GM21825 (cell line): ENCODE results near the gene ZBP1.

Experiments used
- ATAC-seq: cut with Tn5 transposase; IDR thresholded peaks from one replicate; pipeline ENCODE4 v1.9.1; 2021; ENCODE audit warnings: mild to moderate bottlenecking, moderate library complexity; ENCODE audit not compliant: unreplicated experiment

ZBP1 gene

DNA sequence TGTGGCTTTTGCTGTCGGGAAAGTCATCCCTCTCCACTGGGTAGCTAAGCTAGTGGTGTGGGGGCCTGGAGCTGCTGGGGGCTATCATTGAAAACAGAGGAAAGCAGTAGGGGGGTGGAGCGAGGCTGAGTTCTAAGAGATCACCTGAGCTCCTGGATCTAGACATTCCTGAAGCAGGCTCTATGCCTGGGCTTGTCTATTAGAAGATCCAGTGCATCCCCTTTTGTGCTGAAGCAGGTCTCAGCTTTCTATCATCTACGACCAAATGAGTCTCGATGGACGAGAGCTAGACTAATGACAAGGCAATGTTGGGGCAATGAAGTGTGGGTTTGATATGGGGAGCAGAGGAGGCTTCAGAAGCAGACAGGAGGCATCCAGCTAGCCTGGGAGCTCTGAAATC, 18.5 kb downstream of the ZBP1 start:
- no peak for ATAC-seq

- no peak for ATAC-seq
These were observed 19.0 kb downstream of the ZBP1 start for GRCh38 chr20:57601211-57601570.

- no peak for ATAC-seq
These were observed 19.7 kb downstream of the ZBP1 start for GRCh38 chr20:57600320-57601210.

DNA sequence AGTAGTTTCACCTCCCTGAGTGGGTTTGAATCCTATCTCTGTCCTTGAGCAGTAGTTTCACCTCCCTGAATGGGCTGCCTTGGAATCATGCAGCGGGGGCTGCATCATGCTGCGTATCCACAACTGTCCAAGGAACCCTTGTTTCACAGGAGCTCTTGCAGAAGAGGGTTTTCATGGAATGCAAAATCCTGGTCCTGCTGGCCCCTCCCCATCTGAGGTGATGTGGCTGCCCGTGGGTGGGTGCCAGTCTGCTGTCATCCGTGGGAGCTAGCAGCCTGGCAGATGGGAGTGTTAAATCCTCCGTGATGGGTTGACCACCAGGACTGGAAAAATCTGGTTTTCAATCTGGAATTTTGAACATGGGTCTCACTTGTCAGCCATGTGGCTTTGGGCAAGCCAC, 21.7 kb downstream of the ZBP1 start:
- ATAC-seq: no peak

DNA sequence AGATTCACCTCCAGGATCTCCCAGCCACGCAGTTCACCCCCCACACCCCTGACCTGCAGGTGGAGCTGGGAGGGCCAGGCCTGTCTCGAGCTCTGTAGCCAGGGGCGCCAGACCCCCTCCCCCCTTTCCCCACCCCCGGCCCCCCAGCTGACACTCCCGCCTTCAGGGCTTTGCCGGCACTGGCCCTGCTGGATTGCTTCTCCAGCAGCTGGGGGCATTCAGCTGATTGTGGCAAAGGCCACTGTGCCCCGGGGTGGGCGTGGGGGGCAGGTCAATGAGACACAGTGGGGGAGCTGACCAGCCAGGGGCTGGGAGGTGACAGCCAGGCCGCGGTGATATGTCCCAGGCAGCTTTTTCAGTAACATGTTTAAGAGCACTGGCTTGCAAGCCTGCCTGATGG, 22.2 kb downstream of the ZBP1 start:
- no peak for ATAC-seq

DNA sequence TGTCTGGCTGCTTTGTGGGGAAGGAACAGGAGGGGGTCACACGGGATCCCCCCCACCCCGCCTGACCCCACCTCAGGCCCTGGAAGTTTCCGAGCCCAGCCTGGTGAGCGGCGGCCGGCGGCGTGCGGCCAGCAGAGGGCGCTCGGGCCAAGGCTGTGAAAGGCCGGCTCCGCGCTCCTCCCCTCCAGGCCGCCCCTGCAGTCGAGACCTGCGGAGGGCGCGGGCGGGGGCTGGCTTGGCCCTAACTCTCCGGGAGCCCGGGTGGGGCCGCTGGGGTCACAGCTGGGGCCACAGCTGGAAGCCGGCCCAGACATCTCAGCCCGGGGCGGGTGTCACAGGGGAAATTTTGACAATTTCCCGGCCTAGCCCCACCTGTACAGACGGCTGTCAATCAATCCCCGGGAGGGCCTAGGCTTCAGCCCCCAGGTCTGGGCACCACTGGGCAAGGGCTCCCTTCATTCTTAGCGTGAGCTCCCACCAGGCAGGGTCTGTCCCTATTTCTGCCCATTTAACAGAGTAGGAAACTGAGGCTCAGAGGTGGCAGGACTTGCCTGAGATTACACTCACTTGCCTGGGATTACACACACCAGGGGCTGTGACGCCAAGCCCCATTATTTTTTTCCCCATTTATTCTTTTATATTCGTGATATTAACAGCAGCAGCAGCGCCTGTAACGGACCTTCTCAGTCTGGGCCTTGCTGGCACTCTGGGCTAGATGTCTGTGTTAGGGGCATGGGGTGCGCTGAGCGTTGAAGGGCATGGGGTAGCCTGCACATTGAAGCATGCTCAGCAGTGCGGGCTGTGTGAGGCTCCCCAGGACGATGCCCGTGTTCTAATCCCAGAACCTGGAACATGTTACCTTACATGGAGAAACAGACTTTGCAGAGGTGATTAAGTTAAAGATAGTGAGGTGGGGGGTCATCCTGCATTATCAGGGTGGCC, 23.0 kb downstream of the ZBP1 start:
- ATAC-seq: no peak

DNA sequence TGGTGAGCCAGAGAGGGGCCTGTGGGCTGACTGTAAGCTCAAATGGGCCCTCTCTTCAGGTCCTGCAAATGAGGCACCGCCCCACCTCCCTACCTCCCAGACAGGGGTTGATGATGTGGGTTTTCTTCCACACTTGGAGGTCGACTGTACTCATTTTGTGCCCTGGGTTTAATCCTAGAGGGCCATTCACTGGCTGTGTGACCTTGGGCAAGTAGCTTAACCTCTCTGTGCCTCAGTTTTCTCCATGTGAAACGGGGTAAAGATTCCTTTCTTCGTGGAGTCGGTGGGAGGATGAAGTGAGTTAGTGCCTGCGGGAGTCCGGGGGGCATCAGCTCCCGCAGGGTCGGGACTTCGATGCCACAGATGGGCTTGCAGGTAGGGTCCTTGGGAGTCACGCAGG, 23.9 kb downstream of the ZBP1 start:
- no peak for ATAC-seq

DNA sequence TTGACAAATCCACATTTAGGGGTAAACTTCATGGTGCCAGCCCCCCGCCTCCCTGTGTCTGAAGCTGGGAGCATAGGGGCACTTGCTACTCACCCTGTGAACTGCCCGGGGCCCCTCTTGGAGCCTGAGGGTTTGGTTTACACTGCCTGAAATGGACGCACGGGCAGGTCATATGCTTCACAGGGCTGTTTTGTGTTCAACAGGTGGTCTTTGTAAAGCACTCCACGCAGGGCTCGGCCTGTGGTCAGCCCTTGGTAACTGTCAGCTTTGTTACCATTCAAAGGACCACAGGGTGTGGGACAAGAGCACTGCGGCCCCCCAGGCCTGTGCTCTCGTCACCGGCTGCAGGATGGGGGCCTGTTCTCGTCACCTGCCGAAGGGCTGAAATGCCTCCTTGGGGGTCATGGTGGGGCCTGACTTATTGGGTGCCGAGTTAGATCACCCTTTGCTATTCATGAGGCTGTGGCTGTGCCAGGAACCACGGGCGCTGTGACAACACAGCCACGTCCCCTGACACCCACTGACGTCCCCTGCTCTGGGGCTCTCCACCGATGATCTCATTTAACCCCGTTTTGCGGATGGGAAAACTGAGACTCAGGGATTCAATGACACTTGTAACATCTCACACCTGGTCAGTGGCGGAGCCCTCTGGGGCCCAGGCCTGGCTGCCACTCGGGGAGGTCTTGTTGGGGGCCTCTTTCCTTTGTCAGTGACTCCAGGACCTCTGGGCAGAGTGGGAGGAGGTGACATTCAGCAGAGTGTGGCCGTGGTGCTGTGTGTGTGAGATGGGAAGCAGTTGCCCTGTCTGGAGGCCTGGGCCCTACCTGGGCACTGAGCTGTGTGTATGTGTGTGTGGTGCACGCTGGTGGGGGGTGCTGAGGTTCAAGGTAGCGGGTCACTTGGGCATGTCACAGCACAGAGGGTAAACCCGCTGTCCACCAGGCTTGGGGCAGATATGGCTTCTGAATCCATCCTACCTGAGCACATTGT, 24.9 kb downstream of the ZBP1 start:
- ATAC-seq: no peak

GRCh38 chr20:57594092-57594951, 25.9 kb downstream of the ZBP1 start:
- no peak for ATAC-seq

DNA sequence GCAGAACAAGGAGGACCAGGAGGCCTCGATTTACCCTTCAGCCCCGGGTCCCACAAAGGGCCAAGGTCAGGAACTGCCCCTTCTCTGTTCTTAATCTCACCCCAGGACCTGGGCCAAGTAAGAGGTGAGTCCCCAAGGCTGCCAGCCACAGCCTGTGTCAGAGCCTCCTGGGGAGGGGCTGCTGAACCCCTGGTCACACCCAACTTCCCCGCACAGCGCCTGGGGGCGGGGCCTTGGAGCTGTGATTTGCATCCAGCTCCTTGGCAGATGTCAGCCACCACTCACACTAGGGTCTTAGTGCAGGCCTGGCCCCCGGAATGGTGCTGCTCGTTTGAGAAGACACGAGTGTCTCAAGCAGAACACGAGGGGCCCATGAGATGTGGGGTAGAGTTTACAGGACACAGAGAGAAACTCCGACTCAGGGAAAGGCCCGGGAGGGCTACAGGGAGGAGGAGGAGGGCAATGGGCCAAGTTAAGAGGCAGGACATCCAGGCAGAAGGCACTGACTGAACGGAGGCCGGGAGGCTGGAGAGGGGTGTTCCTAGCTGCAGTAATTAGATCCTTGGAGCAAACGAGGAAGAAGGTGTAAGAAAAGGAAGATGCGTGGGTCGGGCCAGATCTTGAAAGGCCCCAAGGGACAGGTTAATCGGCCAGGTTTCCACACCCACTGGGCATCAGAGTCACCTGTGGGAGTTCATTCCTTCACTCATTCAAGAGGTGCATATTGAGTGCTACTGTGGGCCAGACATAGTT, 26.9 kb downstream of the ZBP1 start:
- no peak for ATAC-seq

DNA sequence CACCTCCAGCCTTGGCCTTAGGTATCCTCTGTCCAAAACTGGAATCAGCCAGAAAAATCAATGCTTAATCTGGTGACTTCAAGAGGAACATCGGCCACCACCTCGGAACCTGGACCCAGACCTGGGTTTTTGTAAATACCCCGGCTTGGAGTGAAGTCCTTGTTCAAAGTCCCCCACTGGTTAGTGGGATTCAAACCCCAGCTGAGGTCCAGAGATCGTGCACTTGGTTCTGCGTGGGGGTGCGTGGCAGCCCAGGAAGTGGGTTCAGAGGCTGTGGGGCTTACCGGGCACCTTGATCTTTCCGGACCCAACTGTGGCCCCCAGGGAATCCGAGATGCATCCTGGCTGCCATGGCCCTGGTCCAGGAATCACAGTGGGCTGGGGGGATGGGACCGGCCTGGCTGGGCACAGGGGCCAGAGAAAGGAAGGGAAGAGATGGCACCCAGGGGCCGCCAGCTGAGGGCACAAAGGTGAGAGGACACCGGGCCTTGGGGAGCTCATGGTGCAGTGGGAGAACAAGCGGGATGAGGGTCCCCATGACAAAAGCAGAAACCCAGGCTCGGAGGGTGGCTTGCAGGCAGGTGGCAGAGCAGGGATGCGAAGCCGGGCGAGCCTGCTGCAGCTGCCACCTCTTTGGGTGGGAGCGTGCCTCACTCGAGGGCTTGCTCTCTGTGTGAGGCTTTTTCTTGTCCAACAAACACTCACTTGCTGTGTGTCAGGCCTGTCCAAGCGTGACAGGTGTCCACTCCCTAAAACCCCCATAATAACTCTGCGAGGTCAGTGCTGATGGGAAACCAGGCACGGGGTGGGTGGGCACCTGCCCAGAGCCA, 27.7 kb downstream of the ZBP1 start:
- no peak for ATAC-seq

DNA sequence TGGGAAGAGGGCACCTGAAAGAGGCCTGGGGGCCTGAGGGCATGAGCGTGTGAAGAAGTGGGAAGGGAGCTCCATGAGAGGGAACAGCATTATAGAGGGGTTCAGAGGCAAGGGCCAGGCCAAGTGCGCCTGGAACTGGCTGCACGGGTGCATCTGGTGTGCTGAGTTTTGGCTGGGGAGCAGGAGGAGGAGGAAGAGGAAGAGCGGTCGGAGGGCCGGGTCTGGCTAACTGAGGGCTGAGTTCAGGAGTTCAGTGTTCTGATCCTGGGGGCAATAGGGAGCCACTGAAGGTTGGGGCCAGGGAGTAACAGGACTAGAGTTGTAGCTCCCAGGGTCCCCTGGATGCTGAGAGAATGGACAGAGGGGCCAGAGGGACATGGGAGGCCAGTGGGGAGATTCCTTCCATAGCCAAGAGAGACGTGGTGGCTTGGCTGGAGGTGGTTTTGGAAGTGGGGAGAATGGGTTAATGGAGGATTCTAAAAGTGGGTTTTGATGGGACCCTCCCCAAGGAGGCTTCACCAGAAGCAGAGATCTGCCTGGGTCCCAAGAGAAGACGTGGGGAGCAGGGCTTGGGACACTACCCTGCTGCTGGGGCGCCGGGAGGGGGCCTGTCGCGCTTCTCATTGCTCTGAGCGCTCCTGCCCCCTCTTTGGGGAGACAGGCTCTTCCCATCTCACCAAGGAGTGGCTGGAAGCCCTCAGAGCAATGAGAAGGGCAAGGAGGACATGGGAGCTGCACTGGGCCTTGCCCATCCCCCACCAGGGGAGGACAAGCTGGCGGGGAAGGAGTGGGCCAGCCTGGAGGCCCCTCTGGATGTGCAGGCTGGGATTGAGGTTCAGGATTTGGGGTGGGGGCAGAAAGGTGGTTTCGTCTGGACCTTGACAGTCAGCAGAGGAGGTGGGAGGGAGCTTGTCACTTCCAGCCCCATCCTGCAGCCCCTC, 28.7 kb downstream of the ZBP1 start:
- no peak for ATAC-seq

DNA sequence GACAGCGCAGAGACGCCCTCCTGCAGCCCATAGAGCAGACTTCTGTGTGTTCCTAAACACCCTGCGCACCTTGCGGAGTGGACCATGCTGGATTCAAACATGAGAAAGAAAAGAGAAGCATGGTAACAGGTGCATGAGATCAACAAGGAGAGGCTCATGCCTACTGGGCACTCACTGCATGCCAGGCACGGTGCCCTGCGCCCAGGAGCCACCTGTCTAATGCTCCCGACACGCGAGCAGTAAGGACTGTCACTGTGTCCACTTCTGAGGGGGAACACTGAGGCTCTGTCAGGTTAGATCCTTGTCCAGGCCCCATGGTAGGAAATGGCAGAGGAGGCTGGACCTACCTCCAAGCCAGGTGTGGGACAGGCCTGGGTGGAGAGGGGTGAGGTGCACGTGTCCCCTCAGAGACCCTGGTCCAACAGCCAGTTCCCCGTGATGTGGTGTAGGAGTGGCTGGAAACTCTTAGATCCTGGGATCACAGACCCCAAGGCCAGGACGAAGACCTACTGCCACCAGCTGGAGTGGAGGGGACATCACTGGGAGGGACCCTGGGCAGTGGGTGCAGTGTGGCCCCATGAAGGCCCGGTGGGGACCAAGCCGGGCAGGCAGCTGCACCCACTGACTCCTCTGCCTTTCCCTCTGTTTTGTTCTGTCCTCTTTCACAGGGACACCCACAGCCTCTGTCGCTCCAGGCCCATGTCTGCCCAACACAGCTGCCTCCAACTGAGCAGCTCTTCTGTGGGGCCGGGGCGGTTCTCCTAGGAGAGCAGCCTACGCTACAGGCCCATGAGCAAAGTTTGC, 29.5 kb downstream of the ZBP1 start:
- no peak for ATAC-seq

- ATAC-seq: no peak
These were observed 30.3 kb downstream of the ZBP1 start for GRCh38 chr20:57589728-57590484.

GRCh38 chr20:57589123-57589727, 31.0 kb downstream of the ZBP1 start:
- no peak for ATAC-seq
